Right lung (tissue), 5 donors: ENCODE results near the gene COL18A1. TPM values are rescaled to one million over a fixed set of nuclear protein-coding genes. Genes with fewer than 3 reads are reported as not detected.

ENCODE experiments used
- DNase-seq, 2 donors: peaks; one replicate each; pipeline ENCODE4 v3.0.0-alpha.2; 2013
- polyA plus RNA-seq, 5 donors: library from polyadenylated mRNA; unstranded; fragments of 120-200 nt; gene quantifications; one replicate each; pipeline versions ENCODE4 v1.2.1 to v1.2.3, GENCODE V29; 2013; ENCODE audit warnings: inconsistent platforms in 1 of 5, low replicate concordance in 1 of 5; ENCODE audit not compliant: insufficient read length in 5 of 5, insufficient read depth in 1 of 5

Gene COL18A1
- polyA plus RNA-seq, 5 donors, result 31.9 to 103 (median 57.3) TPM

GRCh38 chr21:45412909-45413611 is 8.1 kb downstream of the COL18A1 start:
- DNase-seq, result no peak

- DNase-seq, result no peak
Measured at GRCh38 chr21:45413922-45414321, 9.0 kb downstream of the COL18A1 start.

- no peak for DNase-seq
Measured at GRCh38 chr21:45414396-45415187, 9.6 kb downstream of the COL18A1 start.

- no peak for DNase-seq
Measured at GRCh38 chr21:45415188-45415942, 10.4 kb downstream of the COL18A1 start.

GRCh38 chr21:45415943-45416611 is 11.1 kb downstream of the COL18A1 start:
- DNase-seq, result no peak

- no peak for DNase-seq
Measured at GRCh38 chr21:45416620-45417019, 11.7 kb downstream of the COL18A1 start.

GRCh38 chr21:45417256-45417950 is 12.4 kb downstream of the COL18A1 start:
- no peak for DNase-seq

GRCh38 chr21:45417951-45418300 is 13.0 kb downstream of the COL18A1 start:
- no peak for DNase-seq

- no peak for DNase-seq
Measured at GRCh38 chr21:45418301-45419071, 13.5 kb downstream of the COL18A1 start.

- no peak for DNase-seq
Measured at GRCh38 chr21:45419162-45419561, 14.2 kb downstream of the COL18A1 start.

- DNase-seq, result no peak
Measured at GRCh38 chr21:45420061-45421041, 15.4 kb downstream of the COL18A1 start.

- DNase-seq, result no peak
Measured at GRCh38 chr21:45421071-45421845, 16.3 kb downstream of the COL18A1 start.

- DNase-seq, result no peak
Measured at GRCh38 chr21:45421846-45422775, 17.1 kb downstream of the COL18A1 start.

- no peak for DNase-seq
Measured at GRCh38 chr21:45423201-45423955, 18.4 kb downstream of the COL18A1 start.

- no peak for DNase-seq
Measured at GRCh38 chr21:45423968-45424853, 19.2 kb downstream of the COL18A1 start.
